ENCODE data around the gene CACTIN. TPM values are rescaled to one million over a fixed set of nuclear protein-coding genes. Genes with fewer than 3 reads are reported as not detected.

Gene CACTIN
- total RNA-seq, 1 donor from 2014 or later = 38.9 TPM

DNA sequence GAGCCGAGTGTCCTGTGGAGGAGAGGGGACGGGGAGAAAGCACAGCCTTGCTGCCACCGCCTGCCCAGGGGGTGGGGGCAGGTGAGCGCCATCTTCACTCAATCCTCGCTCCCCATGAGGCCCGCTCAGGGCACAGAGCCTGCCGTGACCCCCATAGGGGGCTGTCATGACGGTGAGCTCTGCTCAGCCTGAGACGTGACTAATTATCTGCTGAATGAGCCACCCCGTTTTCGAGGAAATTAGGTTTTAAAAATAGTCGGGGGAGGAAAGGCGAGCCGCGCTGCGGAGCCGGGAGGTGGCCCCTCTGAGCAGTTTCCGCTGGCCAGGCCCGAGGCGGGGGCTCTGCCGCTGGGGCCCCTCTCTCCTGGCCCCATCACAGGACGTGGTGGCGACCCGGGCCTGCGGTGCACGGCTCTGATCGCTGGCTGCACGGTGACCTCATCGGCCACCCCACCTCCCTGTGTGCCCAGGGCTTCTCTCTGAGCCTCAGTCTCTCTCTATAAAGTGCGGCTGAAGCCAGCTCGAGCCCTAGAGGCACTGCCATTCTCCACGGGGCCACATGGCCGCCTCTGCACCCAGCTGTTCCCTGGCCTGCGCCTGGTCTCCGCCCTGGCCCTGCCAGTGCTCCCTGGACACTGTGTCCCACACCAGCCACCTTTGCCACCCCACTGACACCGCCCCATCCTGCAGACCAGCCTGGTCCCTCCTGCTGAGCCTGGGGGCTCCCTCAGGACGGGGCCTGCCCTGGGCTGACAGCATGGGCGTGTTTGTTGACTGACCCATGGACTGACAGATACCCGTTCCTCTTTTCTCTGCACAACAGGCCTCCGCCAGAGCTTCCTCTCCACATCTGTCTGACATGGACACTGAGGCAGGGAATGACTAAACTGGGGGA is 45.3 kb upstream of the CACTIN start:
- TF ChIP-seq CTCF (conservative IDR thresholded peaks at IDR 0.05; ENCODE audit: low read depth, low read length) = no peak
- no peak for DNase-seq (ENCODE audit: low read depth)
- no peak overlapping the region for H3K4me3 ChIP-seq (ENCODE audit: low read depth, low read length)

GRCh38 chr19:3670796-3671679 is 44.4 kb upstream of the CACTIN start:
- TF ChIP-seq CTCF (conservative IDR thresholded peaks at IDR 0.05; ENCODE audit: low read depth, low read length) = no peak
- no peak overlapping the region for H3K4me3 ChIP-seq (ENCODE audit: low read depth, low read length)
- no peak for DNase-seq (ENCODE audit: low read depth)

- H3K4me3 ChIP-seq (ENCODE audit: low read depth, low read length) = no peak overlapping the region
- no peak for TF ChIP-seq CTCF (conservative IDR thresholded peaks at IDR 0.05; ENCODE audit: low read depth, low read length)
- no peak for DNase-seq (ENCODE audit: low read depth)
These were observed 43.6 kb upstream of the CACTIN start for GRCh38 chr19:3669947-3670795.

GRCh38 chr19:3669082-3669946 is 42.7 kb upstream of the CACTIN start:
- H3K4me3 ChIP-seq (ENCODE audit: low read depth, low read length) = no peak overlapping the region

DNA sequence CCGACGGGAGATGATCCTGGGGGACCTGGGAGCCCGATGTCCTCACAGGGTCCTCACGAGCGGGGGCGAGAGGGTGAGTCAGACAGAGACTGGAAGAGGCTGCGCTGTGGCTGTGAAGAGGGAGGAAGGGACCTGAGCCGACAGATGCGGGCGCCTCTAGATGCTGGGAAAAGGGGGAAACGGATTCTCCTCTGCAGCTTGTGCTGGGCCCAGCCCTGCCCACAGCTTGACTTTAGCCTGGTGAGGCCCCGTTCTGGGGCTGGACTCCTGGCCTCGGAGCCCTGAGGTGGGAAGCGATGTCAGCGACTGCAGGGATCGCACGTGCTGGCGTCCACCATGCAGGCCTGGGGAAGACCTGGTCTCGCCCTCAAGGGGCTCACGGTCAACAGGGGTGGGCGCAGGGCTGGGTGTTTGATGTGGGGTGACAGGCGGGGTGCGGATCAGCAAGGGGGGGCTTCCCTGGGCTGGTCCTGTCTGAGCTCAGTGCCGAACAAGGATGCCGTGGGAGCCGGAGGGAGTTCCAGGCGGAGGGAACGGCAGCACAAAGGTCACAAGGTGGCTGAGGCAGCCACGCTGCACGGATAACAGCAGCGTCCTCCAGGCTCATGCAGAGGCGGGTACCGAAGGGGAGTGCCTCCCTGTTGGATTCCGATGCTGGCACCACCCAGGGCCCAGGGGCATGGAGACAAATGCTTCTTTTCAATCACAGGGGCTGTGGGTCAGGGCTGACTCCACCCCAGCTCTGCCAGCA is 41.9 kb upstream of the CACTIN start:
- TF ChIP-seq CTCF (conservative IDR thresholded peaks at IDR 0.05; ENCODE audit: low read depth, low read length) = no peak
- DNase-seq (ENCODE audit: low read depth) = no peak
- H3K4me3 ChIP-seq (ENCODE audit: low read depth, low read length) = no peak overlapping the region

More at GRCh38 chr19:3669082-3669946, 42.7 kb upstream of the CACTIN start:
- DNase-seq (ENCODE audit: low read depth) = no peak
- no peak for TF ChIP-seq CTCF (conservative IDR thresholded peaks at IDR 0.05; ENCODE audit: low read depth, low read length)

Measured in epithelial cell of proximal tubule (primary cell).